Thyroid gland (tissue), 4 donors: Measurements from ENCODE around the gene PPP1R9A. TPM values are rescaled to one million over a fixed set of nuclear protein-coding genes. Genes with fewer than 3 reads are reported as not detected.

Experiments used
- DNase-seq, 2 donors: peaks; one replicate each; pipeline ENCODE4 v3.0.0-alpha.2; 2019
- H3K27ac ChIP-seq, 3 donors: fragments of 200-600 bp; sonication (generic); 1 replicate in 2 of 3; 2 replicates in 1 of 3; pipeline ENCODE4 v1.5.1; 2016 to 2019; ENCODE audit warnings: mild to moderate bottlenecking in 1 of 3, moderate library complexity in 1 of 3
- H3K27me3 ChIP-seq: fragments of 200-600 bp; sonication (generic); one replicate; pipeline ENCODE4 v1.5.1; 2019
- H3K36me3 ChIP-seq, 2 donors: fragments of 200-600 bp; sonication (generic); one replicate each; pipeline ENCODE4 v1.5.1; 2016 to 2019
- H3K4me1 ChIP-seq, 2 donors: fragments of 200-600 bp; sonication (generic); one replicate each; pipeline ENCODE4 v1.5.1; 2017 to 2019
- H3K4me3 ChIP-seq, 3 donors: fragments of 200-600 bp; sonication (generic); replicated peaks in 1 of 3; 1 replicate in 2 of 3; 2 replicates in 1 of 3; pipeline ENCODE4 v1.5.1; 2016; ENCODE audit warnings: mild to moderate bottlenecking in 1 of 3
- H3K9me3 ChIP-seq: fragments of 200-600 bp; sonication (generic); one replicate; pipeline ENCODE4 v1.5.1; 2017
- CTCF ChIP-seq, 6 experiments: fragments of 200-600 bp in 3 of 6; fragments of 450-650 bp in 3 of 6; sonication (generic) in 3 of 6; IDR thresholded peaks; one replicate each; pipeline ENCODE4 v1.5.1; 2016 to 2019; ENCODE audit warnings: antibody characterized with exemption in 6 of 6, mild to moderate bottlenecking in 2 of 6, inconsistent platforms in 1 of 6, moderate library complexity in 1 of 6
- POLR2A ChIP-seq, 2 donors: fragments of 450-650 bp; IDR thresholded peaks; one replicate each; pipeline ENCODE4 v1.6.1; 2017; ENCODE audit warnings: antibody characterized with exemption in 2 of 2, mild to moderate bottlenecking in 2 of 2, moderate library complexity in 1 of 2
- WGBS, 2 donors: methylation state at CpG; one replicate each; pipeline ENCODE4 v1.1.5; 2017; 5-methylcytosine and 5-hydroxymethylcytosine counted together
- intact Hi-C: fragments of 100-400 bp; cut with DNase I; formaldehyde crosslinking; loops from one replicate; pipeline ENCODE4 v1.15.1; 2023
- total RNA-seq, 4 donors: library from RNA; depleted of rRNA; stranded (reverse); fragments of >200 nt; gene quantifications; one replicate each; pipeline ENCODE4 v1.2.3, GENCODE V29; 2016

The PPP1R9A gene
- total RNA-seq, 4 donors from 2014 or later = 38.8 to 89.6 (median 45.5) TPM

- Histone ChIP-seq H3K36me3 (no peaks in the 10 kb centered on the region), H3K4me3 (no peak overlapping the region), H3K27me3 (no peaks in the 10 kb centered on the region), H3K9me3 (no peaks in the 10 kb centered on the region), H3K27ac (no peak overlapping the region), H3K4me1 (no peaks in the 10 kb centered on the region)
- TF ChIP-seq POLR2A (IDR thresholded peaks at IDR 0.05) = no peak
- no peak for TF ChIP-seq CTCF (IDR thresholded peaks at IDR 0.05)
- no peak for DNase-seq
- intact Hi-C loops = no loop called here
- 92 to 93% methylated on average over 2 of the region's 2 CpGs for WGBS, 2 donors
These were observed 145.2 kb downstream of the PPP1R9A start for GRCh38 chr7:95052566-95053094.

- Histone ChIP-seq H3K27me3 (no peaks in the 10 kb centered on the region), H3K4me3 (no peak overlapping the region), H3K9me3 (no peaks in the 10 kb centered on the region), H3K36me3 (no peaks in the 10 kb centered on the region), H3K27ac (no peak overlapping the region), H3K4me1 (peaks cover 0 to 1% of the 10 kb centered on the region in 2 donors)
- intact Hi-C loops = no loop called here
- TF ChIP-seq CTCF (IDR thresholded peaks at IDR 0.05) = no peak
- TF ChIP-seq POLR2A (IDR thresholded peaks at IDR 0.05) = no peak
- 97 to 98% methylated on average over 2 of the region's 2 CpGs for WGBS, 2 donors
- DNase-seq = no peak
These were observed 147.0 kb downstream of the PPP1R9A start for GRCh38 chr7:95054386-95054785.

GRCh38 chr7:95055295-95055694 lies 147.9 kb downstream of the PPP1R9A start:
- no peak overlapping the region for H3K27ac ChIP-seq
- H3K36me3 ChIP-seq = no peaks in the 10 kb centered on the region
- intact Hi-C loops = no loop called here
- no peak overlapping the region for H3K4me3 ChIP-seq
- no peaks in the 10 kb centered on the region for H3K9me3 ChIP-seq
- no peak for TF ChIP-seq POLR2A (IDR thresholded peaks at IDR 0.05)
- TF ChIP-seq CTCF (IDR thresholded peaks at IDR 0.05) = no peak
- 30 to 33% methylated on average over 1 of the region's 1 CpG for WGBS, 2 donors
- no peaks in the 10 kb centered on the region for H3K27me3 ChIP-seq
- DNase-seq = no peak
- peaks cover 0 to 9% of the 10 kb centered on the region in 2 donors for H3K4me1 ChIP-seq

GRCh38 chr7:95056107-95056739 lies 148.8 kb downstream of the PPP1R9A start:
- intact Hi-C loops = no loop called here
- Histone ChIP-seq H3K4me3 (no peak overlapping the region), H3K27ac (no peak overlapping the region), H3K9me3 (no peaks in the 10 kb centered on the region), H3K27me3 (no peaks in the 10 kb centered on the region), H3K36me3 (no peaks in the 10 kb centered on the region), H3K4me1 (peaks cover 0 to 9% of the 10 kb centered on the region in 2 donors)
- TF ChIP-seq CTCF (IDR thresholded peaks at IDR 0.05) (no peak), POLR2A (IDR thresholded peaks at IDR 0.05) (no peak)
- no peak for DNase-seq
- WGBS, 2 donors = 74% methylated on average over 1 of the region's 1 CpG

GRCh38 chr7:95056901-95057300 lies 149.5 kb downstream of the PPP1R9A start:
- no peaks in the 10 kb centered on the region for H3K27me3 ChIP-seq
- peaks cover 0 to 9% of the 10 kb centered on the region in 2 donors for H3K4me1 ChIP-seq
- no peaks in the 10 kb centered on the region for H3K9me3 ChIP-seq
- no peak overlapping the region for H3K27ac ChIP-seq
- no peak for DNase-seq
- intact Hi-C loops = no loop called here
- no peak overlapping the region for H3K4me3 ChIP-seq
- H3K36me3 ChIP-seq = no peaks in the 10 kb centered on the region
- TF ChIP-seq POLR2A (IDR thresholded peaks at IDR 0.05) (no peak), CTCF (IDR thresholded peaks at IDR 0.05) (no peak)
